ENCODE results near the gene ATG101. TPM values are rescaled to one million over a fixed set of nuclear protein-coding genes. Genes with fewer than 3 reads are reported as not detected.

The ATG101 gene
- total and polyA plus RNA-seq, 2 of the 8 experiments (the other 6 are each of a cell fraction or from before 2014, with no cell fraction given), result 49.8 to 55.9 TPM

DNA sequence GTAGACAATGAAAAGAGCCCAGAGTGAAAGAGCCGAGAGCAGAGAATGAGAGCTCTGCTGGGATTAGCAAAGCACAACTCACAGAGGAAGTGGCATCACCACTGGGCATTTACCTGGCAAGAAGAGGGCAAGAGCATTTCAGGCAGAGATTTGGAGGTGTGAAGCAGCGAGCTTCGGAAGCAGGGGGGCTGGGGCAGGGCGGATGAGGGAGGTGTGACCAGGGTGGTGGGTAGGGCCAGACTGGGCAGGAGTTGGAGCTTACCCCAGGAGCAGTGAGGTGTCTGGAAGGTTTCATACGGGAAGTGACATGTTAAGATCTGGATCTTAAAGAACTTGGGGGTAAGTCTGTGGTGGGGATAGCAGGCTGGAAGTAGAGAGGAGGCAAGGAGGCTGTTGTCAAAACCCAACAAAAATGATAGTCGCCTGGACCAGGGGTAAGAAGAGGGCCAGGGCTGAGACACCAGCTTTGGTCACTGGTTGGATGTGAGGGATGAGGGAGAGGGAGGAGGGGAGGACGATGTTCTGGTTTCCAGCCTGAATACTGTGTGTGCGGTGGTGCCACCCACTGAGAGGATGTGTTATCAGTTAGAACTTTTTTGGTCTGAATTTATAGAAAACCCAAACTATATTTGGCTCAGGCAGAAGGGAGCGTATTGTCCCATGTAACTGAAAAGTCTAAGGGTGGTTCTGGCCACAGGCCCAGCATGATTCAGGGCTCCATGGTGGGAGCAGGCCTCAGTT lies 14.9 kb downstream of the ATG101 start:
- Histone ChIP-seq H4K20me1 (replicated peaks in 1 of 2; ENCODE audit: control insufficient read depth in 1 of 2, insufficient read depth in 2 of 2, low read length in 2 of 2) (peaks cover 0 to 4% of the 10 kb centered on the region in 2 experiments), H2BK120ac (replicated peaks; ENCODE audit: low read depth, low read length) (no peak overlapping the region), H3K36me3 (ENCODE audit: control insufficient read depth in 2 of 4, insufficient read depth in 4 of 4, low read length in 3 of 4) (no peaks in the 10 kb centered on the region), H2BK5ac (ENCODE audit: low read depth, low read length) (no peak overlapping the region), H2AK5ac (ENCODE audit: low read depth, low read length) (no peak overlapping the region), H3K18ac (ENCODE audit: extremely low read depth, low read length) (no peak overlapping the region), H3K4ac (replicated peaks; ENCODE audit: insufficient read length, low read depth, low read length) (no peak overlapping the region), H3K9me3 (ENCODE audit: insufficient read depth in 2 of 2, low read depth in 1 of 2, low read length in 1 of 2) (no peaks in the 10 kb centered on the region), H3K9ac (replicated peaks in 1 of 4; ENCODE audit: extremely low read depth in 1 of 4, low read depth in 3 of 4, low read length in 3 of 4) (no peak overlapping the region), H3K4me2 (ENCODE audit: insufficient read depth in 1 of 2, low read depth in 2 of 2, low read length in 2 of 2) (no peak overlapping the region), H4K91ac (replicated peaks; ENCODE audit: insufficient read length, low read length) (no peak overlapping the region), H2BK20ac (ENCODE audit: low read length) (no peak overlapping the region), H2BK15ac (ENCODE audit: low read length) (no peak overlapping the region), H3K4me1 (replicated peaks in 1 of 4; ENCODE audit: control insufficient read depth in 3 of 4, insufficient read depth in 4 of 4, low read length in 3 of 4) (peaks cover 0 to 30% (median 11%) of the 10 kb centered on the region in 4 experiments; a peak in 5 of 7 replicates), H3K27ac (ENCODE audit: low read depth, low read length) (no peak overlapping the region), H2BK12ac (ENCODE audit: low read depth, low read length) (0 out of 2 replicates have a peak overlapping the region, but pooled peaks have one; percentile 39), H3K23me2 (ENCODE audit: low read depth, low read length) (peaks cover 3% of the 10 kb centered on the region; the same call in 1 of the 2 replicates), H3K23ac (ENCODE audit: insufficient read length) (no peak overlapping the region), H3K4me3 (ENCODE audit: extremely low read depth in 1 of 4, insufficient read depth in 2 of 4, low read depth in 3 of 4, low read length in 4 of 4) (no peak overlapping the region), H2AFZ (ENCODE audit: low read length) (no peak overlapping the region), H3K79me2 (ENCODE audit: control insufficient read depth in 1 of 2, insufficient read depth in 2 of 2, low read length in 2 of 2) (no peaks in the 10 kb centered on the region), H4K5ac (ENCODE audit: insufficient read length, low read depth, low read length) (no peak overlapping the region), H3K79me1 (ENCODE audit: low read depth, low read length) (no peaks in the 10 kb centered on the region; the same call in 1 of the 2 replicates), H3K56ac (replicated peaks; ENCODE audit: insufficient read length, low read depth, low read length) (no peak overlapping the region), H3K27me3 (replicated peaks in 1 of 4; ENCODE audit: control insufficient read depth in 3 of 4, extremely low read depth in 1 of 4, insufficient read depth in 3 of 4, low read length in 3 of 4) (peaks cover 0 to 7% (median 1%) of the 10 kb centered on the region in 4 experiments; a peak in 4 of 7 replicates), H3K14ac (ENCODE audit: insufficient read length) (no peak overlapping the region), H4K8ac (ENCODE audit: extremely low read depth, insufficient read depth, low read length) (no peak overlapping the region)
- FAIRE-seq (no peak), DNase-seq (ENCODE audit: low read depth in 1 of 2, low spot score in 2 of 2) (no peak)
- POLR2A ChIA-PET (ENCODE audit: partially characterized antibody), result interaction anchor here (0.8 to 7.7 kb wide), 3 partner anchors 15 to 57 kb away, joined by 3 to 82 read pairs (median 4); partner anchors contain the start of gene ATG101
- CTCF ChIA-PET (ENCODE audit: partially characterized antibody), result interaction anchor here (0.7 to 11.5 kb wide), 16 partner anchors 9 to 277 kb away, joined by 3 to 205 read pairs (median 6); partner anchors contain the start of gene ATG101
- 83% methylated on average over 9 of the region's 9 CpGs; no CpG with 5 or more reads in 1 of the 2 experiments for WGBS, 2 experiments (ENCODE audit: extremely low coverage in 1 of 2, insufficient coverage in 1 of 2, insufficient read length in 1 of 2, insufficient replicate concordance in 2 of 2, low coverage in 1 of 2, low lambda C conversion rate in 2 of 2, missing lambda C conversion rate in 1 of 2)
- TF ChIP-seq EGR1 (IDR thresholded peaks at IDR 0.05; ENCODE audit: borderline replicate concordance, low read depth, low read length) (no peak), TEAD4 (IDR thresholded peaks at IDR 0.05; ENCODE audit: low read depth, low read length) (no peak), SP1 (IDR thresholded peaks at IDR 0.05; ENCODE audit: low read depth, low read length) (no peak), PHF8 (conservative IDR thresholded peaks at IDR 0.05; ENCODE audit: low read depth, low read length) (no peak), MAFK (IDR thresholded peaks at IDR 0.05; ENCODE audit: low read depth, low read length) (no peak), CEBPB (IDR thresholded peaks at IDR 0.05; ENCODE audit: low read depth, low read length) (no peak), SIN3A (conservative IDR thresholded peaks at IDR 0.05 in 1 of 2, IDR thresholded peaks at IDR 0.05 in 1 of 2; ENCODE audit: low read depth in 1 of 2, low read length in 2 of 2) (no peak), TCF12 (IDR thresholded peaks at IDR 0.05; ENCODE audit: low read depth, low read length) (no peak), CBX5 (IDR thresholded peaks at IDR 0.05; ENCODE audit: low read depth, low read length) (no peak), POLR2A (IDR thresholded peaks at IDR 0.05; ENCODE audit: control extremely low read depth in 1 of 2, low read depth in 2 of 2, low read length in 2 of 2) (no peak), ZNF274 (IDR thresholded peaks at IDR 0.05; ENCODE audit: borderline replicate concordance, extremely low read depth, low read length) (no peak), GTF2F1 (IDR thresholded peaks at IDR 0.05; ENCODE audit: borderline replicate concordance, low read depth, low read length) (no peak), SIX5 (IDR thresholded peaks at IDR 0.05; ENCODE audit: low read depth, low read length) (no peak), RBBP5 (IDR thresholded peaks at IDR 0.05; ENCODE audit: borderline replicate concordance, low read depth, low read length) (no peak)

Measured in H1 (cell line).